Lung (tissue), 12 donors: ENCODE data around the gene PPIL3. TPM values are rescaled to one million over a fixed set of nuclear protein-coding genes. Genes with fewer than 3 reads are reported as not detected.
"Not testable (repeated sequence)": the region's sequence is repeated elsewhere in the genome, so short reads cannot be mapped to it uniquely, and the experiment has no call there.

Experiments
- ATAC-seq: fragments of 200-7000 bp; cut with Tn5 transposase; one replicate; pipeline ENCODE4 v1.9.1; 2020; ENCODE audit warnings: moderate number of reproducible peaks; ENCODE audit not compliant: insufficient read depth, low FRiP score
- DNase-seq, 3 donors: peaks; one replicate each; pipeline ENCODE4 v3.0.0-alpha.2; 2013 to 2017
- H3K27ac ChIP-seq, 2 donors: one replicate each; pipeline ENCODE4 v1.5.1; 2013; ENCODE audit warnings: mild to moderate bottlenecking in 2 of 2, moderate library complexity in 2 of 2, control low read depth in 1 of 2, inconsistent platforms in 1 of 2, low read depth in 1 of 2, low read length in 1 of 2
- H3K27me3 ChIP-seq, 3 donors: one replicate each; pipeline ENCODE4 v1.5.1; 2013; ENCODE audit warnings: low read length in 2 of 3; ENCODE audit not compliant: control insufficient read depth in 3 of 3, insufficient read depth in 3 of 3
- H3K36me3 ChIP-seq, 4 donors: one replicate each; pipeline ENCODE4 v1.5.1; 2013; ENCODE audit warnings: low read length in 4 of 4, mild to moderate bottlenecking in 1 of 4, moderate library complexity in 1 of 4; ENCODE audit not compliant: control insufficient read depth in 4 of 4, insufficient read depth in 4 of 4
- H3K4me1 ChIP-seq, 5 donors: one replicate each; pipeline ENCODE4 v1.5.1; 2013; ENCODE audit warnings: low read length in 5 of 5, mild to moderate bottlenecking in 2 of 5, moderate library complexity in 1 of 5; ENCODE audit not compliant: control insufficient read depth in 5 of 5, insufficient read depth in 5 of 5
- H3K4me3 ChIP-seq: one replicate; pipeline ENCODE4 v1.5.1; 2013; ENCODE audit warnings: mild to moderate bottlenecking, control low read depth, moderate library complexity
- H3K9ac ChIP-seq, 2 donors: one replicate each; pipeline ENCODE4 v1.5.1; 2013; ENCODE audit warnings: low read length in 2 of 2, control low read depth in 1 of 2; ENCODE audit not compliant: insufficient read depth in 1 of 2
- H3K9me3 ChIP-seq, 4 donors: one replicate each; pipeline ENCODE4 v1.5.1; 2013; ENCODE audit warnings: low read length in 3 of 4, mild to moderate bottlenecking in 1 of 4, moderate library complexity in 1 of 4; ENCODE audit not compliant: control insufficient read depth in 4 of 4, insufficient read depth in 3 of 4
- CTCF ChIP-seq: IDR thresholded peaks from 2 replicates; pipeline ENCODE4 v1.5.1; 2012; ENCODE audit warnings: mild to moderate bottlenecking; ENCODE audit errors: control extremely low read depth, extremely low read depth
- WGBS, 2 donors: extraction: QIAGEN DNeasy Blood & Tissue Kit; methylation state at CpG; one replicate each; pipeline ENCODE4 v1.1.7; 2013; 5-methylcytosine and 5-hydroxymethylcytosine counted together
- polyA plus RNA-seq, 2 donors: library from polyadenylated mRNA; stranded (reverse); fragments of 200-250 nt; gene quantifications; one replicate each; pipeline ENCODE4 v1.2.1, GENCODE V29; 2013
- total RNA-seq, 2 donors: library from RNA; depleted of rRNA in 1 of 2; stranded (reverse); fragments of >200 nt in 1 of 2; gene quantifications; one replicate each; pipeline ENCODE4 v1.2.1, GENCODE V29; 2014 to 2021
- donor health status: control.
- donor health status: control.
- donor health status: Bipolar disorder and iron deficiency.
- donor health status: healthy.
- donor health status: DM: yes; HTN: yes; CAD: no.

The PPIL3 gene
- total and polyA plus RNA-seq, 4 donors, result 8.6 to 81.1 (median 26.0) TPM

- DNase-seq (no peak), ATAC-seq (no peak)
- Histone ChIP-seq H3K27ac (no peak overlapping the region), H3K4me1 (peaks cover 0 to 3% (median 0%) of the 10 kb centered on the region in 5 donors), H3K27me3 (no peaks in the 10 kb centered on the region), H3K9me3 (no peaks in the 10 kb centered on the region), H3K9ac (no peak overlapping the region), H3K4me3 (no peak overlapping the region), H3K36me3 (peaks cover 21 to 54% (median 37%) of the 10 kb centered on the region in 4 donors)
- no peak for TF ChIP-seq CTCF
These were observed 10.6 kb upstream of the PPIL3 start for GRCh38 chr2:200899482-200899881.

- 87 to 91% methylated on average over 2 of the region's 2 CpGs for WGBS, 2 donors
- H3K4me1 ChIP-seq, H3K4me3 ChIP-seq, H3K27ac ChIP-seq, H3K9me3 ChIP-seq, H3K27me3 ChIP-seq, ATAC-seq, H3K9ac ChIP-seq, DNase-seq: not testable (repeated sequence)
- H3K36me3 ChIP-seq, result peaks cover 18 to 49% (median 26%) of the 10 kb centered on the region in 4 donors
These were observed 7.1 kb downstream of the PPIL3 start for GRCh38 chr2:200881715-200882249.

GRCh38 chr2:200878289-200878880 is 10.5 kb downstream of the PPIL3 start:
- TF ChIP-seq CTCF, result no peak
- no peak overlapping the region for H3K27ac ChIP-seq
- H3K9me3 ChIP-seq, result no peaks in the 10 kb centered on the region
- DNase-seq, result no peak
- peaks cover 16 to 52% (median 33%) of the 10 kb centered on the region in 4 donors for H3K36me3 ChIP-seq
- H3K4me3 ChIP-seq, result no peak overlapping the region
- ATAC-seq, result no peak
- H3K9ac ChIP-seq, result no peak overlapping the region
- H3K4me1 ChIP-seq, result peaks cover 0 to 5% (median 0%) of the 10 kb centered on the region in 5 donors
- 93 to 94% methylated on average over 2 of the region's 2 CpGs for WGBS, 2 donors
- H3K27me3 ChIP-seq, result no peaks in the 10 kb centered on the region

GRCh38 chr2:200877443-200877842 is 11.4 kb downstream of the PPIL3 start:
- Histone ChIP-seq H3K36me3 (peaks cover 19 to 48% (median 32%) of the 10 kb centered on the region in 4 donors), H3K4me1 (peaks cover 0 to 5% (median 0%) of the 10 kb centered on the region in 5 donors), H3K9ac (no peak overlapping the region), H3K27me3 (no peaks in the 10 kb centered on the region), H3K4me3 (no peak overlapping the region), H3K27ac (no peak overlapping the region), H3K9me3 (no peaks in the 10 kb centered on the region)
- ATAC-seq, result no peak
- DNase-seq, result no peak
- no peak for TF ChIP-seq CTCF
